Glomerular visceral epithelial cell (primary cell): Measurements from ENCODE around the gene OCIAD1.
"Not testable (repeated sequence)": the region's sequence is repeated elsewhere in the genome, so short reads cannot be mapped to it uniquely, and the experiment has no call there.

Source experiments
- DNase-seq: peaks from one replicate; pipeline ENCODE4 v3.0.0-alpha.2; 2016; ENCODE audit errors: extremely low spot score

OCIAD1 gene

GRCh38 chr4:48821431-48821830 lies 9.5 kb upstream of the OCIAD1 start:
- DNase-seq = not testable (repeated sequence)

GRCh38 chr4:48827622-48828021 lies 3.3 kb upstream of the OCIAD1 start:
- no peak for DNase-seq

DNA sequence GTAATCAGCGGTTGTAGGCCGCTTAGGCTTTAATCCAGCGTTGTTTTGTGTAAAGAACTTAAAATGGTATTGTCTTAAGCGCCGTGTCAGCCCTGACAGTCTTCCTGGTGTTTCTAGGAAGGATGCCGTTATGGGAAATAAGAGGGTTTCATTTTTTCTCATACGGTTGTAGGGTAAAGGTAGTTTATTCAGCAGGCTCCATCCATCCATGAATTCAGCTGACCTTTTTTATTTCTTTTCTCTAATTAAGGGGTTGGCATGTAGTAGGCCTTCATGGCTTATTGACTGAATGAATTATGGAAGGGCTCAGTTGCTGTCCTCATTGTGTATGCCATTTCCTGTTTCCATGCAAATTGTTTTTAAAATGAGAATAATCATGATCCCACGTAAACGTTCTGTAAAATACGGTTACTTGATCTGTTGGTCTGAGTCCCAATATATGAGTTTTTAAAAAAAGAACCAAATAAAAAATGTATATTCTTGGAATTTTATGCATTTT lies 693 bp downstream of the OCIAD1 start:
- peak; percentile 24 for DNase-seq

- no peak for DNase-seq
Observed at GRCh38 chr4:48832571-48832970, 1.7 kb downstream of the OCIAD1 start.

- no peak for DNase-seq
Observed at GRCh38 chr4:48836658-48837057, 5.8 kb downstream of the OCIAD1 start.

GRCh38 chr4:48841045-48841827 lies 10.3 kb downstream of the OCIAD1 start:
- no peak for DNase-seq

- DNase-seq = no peak
Observed at GRCh38 chr4:48844843-48845242, 14.0 kb downstream of the OCIAD1 start.

GRCh38 chr4:48848799-48849198 lies 17.9 kb downstream of the OCIAD1 start:
- DNase-seq = not testable (repeated sequence)

DNA sequence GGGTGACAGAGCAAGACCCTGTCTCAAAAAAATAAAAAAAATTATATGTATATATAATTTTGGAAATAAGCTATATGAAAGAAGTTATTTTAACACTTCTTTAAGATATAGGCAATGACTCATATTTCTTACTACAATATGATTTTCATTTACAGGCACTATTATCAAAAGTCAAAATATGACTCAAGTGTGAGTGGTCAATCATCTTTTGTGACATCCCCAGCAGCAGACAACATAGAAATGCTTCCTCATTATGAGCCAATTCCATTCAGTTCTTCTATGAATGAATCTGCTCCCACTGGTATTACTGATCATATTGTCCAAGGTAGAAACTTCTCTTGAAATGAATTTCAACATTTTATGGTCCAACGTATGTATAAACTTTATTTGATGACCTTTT lies 20.8 kb downstream of the OCIAD1 start:
- no peak for DNase-seq

GRCh38 chr4:48853604-48854394 lies 22.9 kb downstream of the OCIAD1 start:
- DNase-seq = no peak

- no peak for DNase-seq
Observed at GRCh38 chr4:48854395-48854683, 23.5 kb downstream of the OCIAD1 start.

DNA sequence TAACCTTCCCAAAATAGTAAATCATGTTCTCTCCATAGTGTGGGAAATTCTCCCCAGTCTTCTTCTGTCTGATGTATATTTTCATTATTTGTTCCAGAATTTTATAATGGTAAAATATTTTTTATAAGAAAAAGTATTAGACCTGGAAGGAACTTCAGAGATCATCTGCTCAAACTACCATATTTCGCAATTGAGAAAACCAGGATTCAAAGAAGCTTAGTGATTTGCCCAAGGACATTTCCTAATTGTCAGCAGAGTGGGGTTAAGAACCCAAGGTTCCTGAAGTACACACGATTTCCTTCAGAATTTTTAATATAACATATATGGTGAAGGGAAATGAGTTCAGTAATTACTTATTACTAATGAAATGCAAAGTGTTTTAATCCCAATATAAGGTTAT lies 24.1 kb downstream of the OCIAD1 start:
- DNase-seq = no peak

GRCh38 chr4:48858130-48858529 lies 27.2 kb downstream of the OCIAD1 start:
- peak; percentile 9 for DNase-seq

DNA sequence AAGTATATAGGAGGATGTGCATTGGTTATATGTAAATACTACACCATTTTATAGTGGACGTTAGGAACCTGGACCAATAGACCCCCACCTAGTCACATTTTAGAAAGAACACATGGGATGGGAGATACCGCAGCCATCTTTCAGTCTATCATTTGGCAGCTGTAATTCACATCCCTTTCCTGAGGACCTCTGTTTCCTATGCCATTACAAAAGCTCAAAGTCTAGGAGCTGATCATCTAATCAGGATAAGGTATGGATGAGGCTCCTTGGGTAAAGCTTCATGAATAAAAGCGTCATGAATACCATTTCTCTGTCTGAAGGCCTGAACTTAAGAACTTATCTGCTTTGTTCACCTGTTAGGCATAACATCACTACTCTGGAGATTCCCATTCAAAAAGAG lies 31.1 kb downstream of the OCIAD1 start:
- DNase-seq = no peak

GRCh38 chr4:48862661-48863060 lies 31.8 kb downstream of the OCIAD1 start:
- no peak for DNase-seq

DNA sequence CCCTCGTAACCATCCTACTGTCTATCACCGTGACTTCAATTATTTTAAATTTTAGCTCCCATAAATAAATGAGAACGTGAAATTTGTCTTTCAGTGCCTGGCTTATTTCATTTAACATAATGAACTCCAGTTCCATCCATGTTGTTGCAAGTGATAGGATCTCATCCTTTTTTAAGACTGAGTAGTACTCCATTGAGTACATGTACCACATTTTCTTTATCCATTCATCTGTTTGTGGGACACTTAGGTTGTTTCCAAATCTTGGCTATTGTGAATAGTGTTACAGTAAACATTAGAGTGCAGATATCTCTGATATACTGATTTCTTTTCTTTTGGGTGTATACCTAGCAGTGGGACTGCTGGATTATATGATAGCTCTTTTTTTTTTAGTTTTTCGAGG lies 32.8 kb downstream of the OCIAD1 start:
- DNase-seq = no peak

DNA sequence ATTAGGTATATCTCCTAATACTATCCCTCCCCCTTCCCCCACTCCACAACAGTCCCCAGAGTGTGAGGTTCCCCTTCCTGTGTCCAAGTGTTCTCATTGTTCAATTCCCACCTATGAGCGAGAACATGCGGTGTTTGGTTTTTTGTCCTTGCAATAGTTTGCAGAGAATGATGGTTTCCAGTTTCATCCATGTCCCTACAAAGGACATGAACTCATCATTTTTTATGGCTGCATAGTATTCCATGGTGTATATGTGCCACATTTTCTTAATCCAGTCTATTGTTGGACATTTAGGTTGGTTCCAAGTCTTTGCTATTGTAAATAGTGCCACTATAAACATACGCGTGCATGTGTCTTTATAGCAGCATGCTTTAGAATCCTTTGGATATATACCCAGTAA lies 33.8 kb downstream of the OCIAD1 start:
- not testable (repeated sequence) for DNase-seq

- DNase-seq = no peak
Observed at GRCh38 chr4:48877827-48878535, 47.1 kb downstream of the OCIAD1 start.

GRCh38 chr4:48879561-48880442 lies 48.9 kb downstream of the OCIAD1 start:
- no peak for DNase-seq

GRCh38 chr4:48881646-48882045 lies 50.8 kb downstream of the OCIAD1 start:
- not testable (repeated sequence) for DNase-seq

DNA sequence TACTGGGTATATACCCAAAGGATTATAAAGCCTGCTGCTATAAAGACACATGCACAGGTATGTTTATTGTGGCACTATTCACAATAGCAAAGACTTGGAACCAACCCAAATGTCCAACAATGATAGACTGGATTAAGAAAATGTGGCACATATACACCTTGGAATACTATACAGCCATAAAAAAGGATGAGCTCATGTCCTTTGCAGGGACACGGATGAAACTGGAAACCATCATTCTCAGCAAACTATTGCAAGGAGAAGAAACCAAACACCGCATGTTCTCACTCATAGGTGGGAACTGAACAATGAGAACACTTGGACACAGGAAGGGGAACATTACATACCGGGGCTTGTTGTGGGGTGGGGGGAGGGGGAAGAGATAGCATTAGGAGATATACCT lies 58.9 kb downstream of the OCIAD1 start:
- DNase-seq = not testable (repeated sequence)
